Epithelial cell of esophagus (primary cell): ENCODE measurements around the gene VAT1L.
A peak's percentile ranks its signal among the peaks of the same experiment; 100 is the strongest.

ENCODE experiments used
- DNase-seq: peaks from one replicate; pipeline ENCODE4 v3.0.0; 2010; ENCODE audit warnings: low read depth
- H3K4me3 ChIP-seq: 2 replicates; pipeline ENCODE4 v1.5.1; 2011; ENCODE audit warnings: mild to moderate bottlenecking, low read length, control low read depth
- TF ChIP-seq, protein P1 (sequence below): IDR thresholded peaks from 2 replicates; pipeline ENCODE4 v1.5.1; 2011; ENCODE audit warnings: low read depth, mild to moderate bottlenecking, low read length, control low read depth, inconsistent platforms; ENCODE audit not compliant: insufficient read depth; ENCODE audit errors: missing control alignments

Gene VAT1L

DNA sequence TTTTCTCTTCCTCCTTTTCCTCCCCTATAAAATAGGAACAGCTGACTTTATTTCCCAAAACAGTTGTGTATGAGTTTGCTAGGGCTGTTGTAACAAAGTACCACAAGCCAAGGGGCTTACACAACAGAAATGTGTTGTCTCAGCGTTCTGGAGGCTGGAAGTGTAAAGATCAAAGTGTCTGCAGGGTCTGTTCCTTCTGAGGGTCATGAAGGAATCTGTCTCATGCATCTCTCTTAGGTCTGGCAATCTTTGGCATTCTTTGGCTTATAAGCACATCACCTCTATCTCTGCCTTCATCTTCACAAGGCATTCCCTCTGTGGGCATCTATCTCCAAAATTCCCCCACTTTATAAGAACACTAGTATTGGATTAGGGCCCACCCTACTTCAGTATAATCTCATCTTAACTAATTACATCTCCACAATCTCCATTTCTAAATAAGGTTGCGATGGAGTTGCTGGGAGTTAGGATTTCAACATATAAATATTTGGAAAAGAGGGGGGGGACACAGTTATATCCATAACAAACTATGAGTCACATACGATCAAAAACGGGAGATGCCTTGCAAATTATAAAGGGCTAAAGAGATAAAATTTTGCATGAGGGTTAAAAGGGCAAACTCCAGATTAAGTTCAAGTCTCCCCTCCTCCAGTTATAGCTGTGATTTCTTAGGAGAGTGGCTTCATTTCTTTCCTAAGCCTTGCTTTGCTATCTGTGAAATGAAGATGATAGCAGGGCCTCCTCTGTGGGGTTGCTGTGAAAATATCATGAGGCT is 109.7 kb downstream of the VAT1L start:
- H3K4me3 ChIP-seq, result no peak overlapping the region
- TF ChIP-seq, protein P1, sequence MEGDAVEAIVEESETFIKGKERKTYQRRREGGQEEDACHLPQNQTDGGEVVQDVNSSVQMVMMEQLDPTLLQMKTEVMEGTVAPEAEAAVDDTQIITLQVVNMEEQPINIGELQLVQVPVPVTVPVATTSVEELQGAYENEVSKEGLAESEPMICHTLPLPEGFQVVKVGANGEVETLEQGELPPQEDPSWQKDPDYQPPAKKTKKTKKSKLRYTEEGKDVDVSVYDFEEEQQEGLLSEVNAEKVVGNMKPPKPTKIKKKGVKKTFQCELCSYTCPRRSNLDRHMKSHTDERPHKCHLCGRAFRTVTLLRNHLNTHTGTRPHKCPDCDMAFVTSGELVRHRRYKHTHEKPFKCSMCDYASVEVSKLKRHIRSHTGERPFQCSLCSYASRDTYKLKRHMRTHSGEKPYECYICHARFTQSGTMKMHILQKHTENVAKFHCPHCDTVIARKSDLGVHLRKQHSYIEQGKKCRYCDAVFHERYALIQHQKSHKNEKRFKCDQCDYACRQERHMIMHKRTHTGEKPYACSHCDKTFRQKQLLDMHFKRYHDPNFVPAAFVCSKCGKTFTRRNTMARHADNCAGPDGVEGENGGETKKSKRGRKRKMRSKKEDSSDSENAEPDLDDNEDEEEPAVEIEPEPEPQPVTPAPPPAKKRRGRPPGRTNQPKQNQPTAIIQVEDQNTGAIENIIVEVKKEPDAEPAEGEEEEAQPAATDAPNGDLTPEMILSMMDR, result no peak
- DNase-seq, result no peak

DNA sequence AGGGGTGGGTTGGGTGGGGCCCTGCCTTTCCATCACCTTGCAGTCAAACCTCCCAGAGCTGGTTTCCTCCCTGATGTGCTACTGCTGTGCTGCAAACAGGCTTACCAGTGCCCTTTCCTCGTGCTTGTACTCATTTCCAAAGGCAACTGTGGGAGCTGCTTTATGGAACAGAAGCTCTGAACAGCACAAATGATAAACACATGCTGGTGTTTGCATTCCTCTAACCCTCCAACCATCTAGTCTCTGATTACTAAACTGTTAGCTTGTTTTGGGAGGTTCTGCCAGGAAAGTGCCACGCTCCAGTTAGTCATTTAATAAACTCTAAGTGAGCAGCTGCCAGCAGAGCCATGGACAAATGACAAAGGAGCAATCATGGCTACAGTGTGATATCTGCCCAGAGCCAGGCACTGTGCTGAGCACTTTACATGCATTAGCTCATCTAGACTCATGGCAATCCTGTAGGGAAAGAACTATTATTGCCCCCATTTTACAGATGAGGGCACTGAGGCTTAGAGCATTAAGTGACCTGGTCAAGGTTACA is 110.4 kb downstream of the VAT1L start:
- DNase-seq, result no peak
- no peak overlapping the region for H3K4me3 ChIP-seq
- TF ChIP-seq, protein P1, result no peak

DNA sequence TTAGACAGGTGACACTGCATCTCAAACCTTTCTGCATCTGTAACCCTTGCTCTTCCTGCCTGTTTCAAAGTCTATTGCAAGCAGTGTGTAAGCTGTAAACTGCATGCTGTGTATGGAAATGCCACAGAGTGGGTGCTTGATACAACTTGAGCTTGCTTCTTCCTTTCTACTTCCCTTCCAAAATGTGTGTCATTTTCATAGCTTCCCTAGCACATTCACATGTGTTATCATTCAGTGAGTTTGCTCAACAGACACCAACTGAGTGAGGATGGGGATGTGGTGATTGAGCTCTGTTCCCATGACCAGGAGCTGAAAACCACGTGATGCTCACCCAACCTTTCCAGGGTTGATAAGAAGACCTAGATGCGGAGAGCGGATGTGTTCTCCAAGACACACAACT is 111.1 kb downstream of the VAT1L start:
- DNase-seq, result no peak
- TF ChIP-seq, protein P1, result no peak
- H3K4me3 ChIP-seq, result no peak overlapping the region

DNA sequence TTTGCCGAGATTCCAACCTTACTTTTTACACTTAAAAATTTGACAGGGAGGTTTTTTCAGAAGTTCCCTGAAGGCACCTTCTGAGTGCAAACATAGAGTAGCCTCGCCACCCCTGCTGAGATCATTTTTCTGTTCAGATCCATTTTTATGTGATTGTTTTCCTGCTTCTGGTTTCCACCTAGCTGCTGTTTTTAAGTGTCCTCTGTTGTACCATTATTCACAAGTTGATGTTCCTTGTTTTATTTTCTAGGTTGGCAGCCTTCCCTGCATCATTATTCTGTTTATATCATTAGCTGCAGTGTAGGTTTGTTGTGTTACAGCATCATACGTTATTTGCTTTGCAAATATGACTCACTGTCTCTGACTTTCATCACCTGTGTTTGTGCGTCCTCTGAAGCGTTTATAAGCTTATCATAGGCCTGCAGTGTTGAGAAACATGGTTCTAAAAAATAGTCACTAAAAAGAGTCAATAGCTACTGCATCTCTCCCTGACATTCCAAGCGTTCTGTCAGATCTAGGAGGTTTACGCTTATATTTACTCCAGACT is 117.1 kb downstream of the VAT1L start:
- TF ChIP-seq, protein P1, result no peak
- peak; percentile 38 for DNase-seq
- no peak overlapping the region for H3K4me3 ChIP-seq

DNA sequence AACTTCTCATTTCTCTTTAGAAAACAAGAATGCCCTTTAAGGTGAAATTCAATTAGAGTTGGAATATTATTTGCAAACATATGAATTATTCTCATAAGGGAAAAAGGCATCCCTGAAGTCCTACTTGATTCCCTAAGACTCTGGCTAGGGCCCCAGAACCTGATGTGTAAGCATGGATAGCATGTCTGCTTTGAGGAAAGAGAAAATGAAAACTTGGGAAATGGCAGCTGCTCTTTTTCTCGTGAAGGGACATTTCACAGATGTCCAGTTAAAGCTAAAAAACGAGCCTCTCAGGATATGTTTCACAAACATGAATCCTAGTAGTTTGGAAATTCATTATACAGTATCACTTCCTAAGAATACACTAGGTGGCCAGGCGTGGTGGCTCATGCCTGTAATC is 121.7 kb downstream of the VAT1L start:
- H3K4me3 ChIP-seq, result no peak overlapping the region
- TF ChIP-seq, protein P1, result no peak
- DNase-seq, result no peak

DNA sequence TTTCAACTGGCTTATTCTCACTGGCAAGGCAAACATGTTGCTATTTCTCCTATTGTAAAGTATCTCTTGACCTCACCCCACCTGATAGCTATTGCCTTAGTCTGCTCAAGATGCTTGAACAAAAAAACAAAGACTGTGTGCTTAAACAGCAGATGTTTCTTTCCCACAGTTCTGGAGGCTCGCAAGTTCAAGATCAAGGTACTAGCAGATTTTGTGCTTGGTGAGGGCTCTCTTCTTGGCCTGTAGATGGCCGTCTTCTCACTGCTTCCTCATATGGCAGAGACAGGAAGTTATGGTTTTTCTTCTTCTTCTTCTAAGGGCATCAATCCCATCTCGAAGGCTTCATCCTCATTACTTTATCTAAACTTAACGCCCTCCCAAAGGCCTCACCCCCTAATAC is 124.3 kb downstream of the VAT1L start:
- DNase-seq, result no peak
- H3K4me3 ChIP-seq, result no peak overlapping the region
- TF ChIP-seq, protein P1, result no peak
